ENCODE data around the gene IL20RB. TPM values are rescaled to one million over a fixed set of nuclear protein-coding genes. Genes with fewer than 3 reads are reported as not detected.

IL20RB gene
- total RNA-seq, 1 experiment from 2014 or later, result 4.2 TPM

DNA sequence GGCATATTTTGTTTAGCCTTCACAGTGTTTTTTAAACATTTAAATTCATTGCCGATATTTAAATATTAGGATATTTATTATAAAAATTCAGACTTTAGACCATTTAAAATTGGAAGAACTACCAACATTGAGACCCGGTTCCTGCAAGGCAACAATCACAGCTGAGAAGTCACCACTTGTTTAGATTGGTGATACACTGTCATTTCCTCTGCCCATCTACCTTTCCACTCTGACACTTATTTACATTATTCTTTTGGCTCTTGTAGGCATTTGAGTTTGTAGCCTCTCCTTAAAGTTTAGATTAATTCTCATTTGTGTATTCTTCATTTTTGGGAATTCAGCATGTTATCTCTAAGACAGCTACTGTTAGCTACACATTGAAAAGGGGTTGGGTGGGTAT is 10.3 kb upstream of the IL20RB start:
- no TSS peak for BruUV-seq (replicated peaks)
- H3K27me3 ChIP-seq (replicated peaks; ENCODE audit: insufficient read depth, low read depth, low read length, poor library complexity), result no peaks in the 10 kb centered on the region
- no peak for DNase-seq (ENCODE audit: low spot score)
- TF ChIP-seq, protein P1, sequence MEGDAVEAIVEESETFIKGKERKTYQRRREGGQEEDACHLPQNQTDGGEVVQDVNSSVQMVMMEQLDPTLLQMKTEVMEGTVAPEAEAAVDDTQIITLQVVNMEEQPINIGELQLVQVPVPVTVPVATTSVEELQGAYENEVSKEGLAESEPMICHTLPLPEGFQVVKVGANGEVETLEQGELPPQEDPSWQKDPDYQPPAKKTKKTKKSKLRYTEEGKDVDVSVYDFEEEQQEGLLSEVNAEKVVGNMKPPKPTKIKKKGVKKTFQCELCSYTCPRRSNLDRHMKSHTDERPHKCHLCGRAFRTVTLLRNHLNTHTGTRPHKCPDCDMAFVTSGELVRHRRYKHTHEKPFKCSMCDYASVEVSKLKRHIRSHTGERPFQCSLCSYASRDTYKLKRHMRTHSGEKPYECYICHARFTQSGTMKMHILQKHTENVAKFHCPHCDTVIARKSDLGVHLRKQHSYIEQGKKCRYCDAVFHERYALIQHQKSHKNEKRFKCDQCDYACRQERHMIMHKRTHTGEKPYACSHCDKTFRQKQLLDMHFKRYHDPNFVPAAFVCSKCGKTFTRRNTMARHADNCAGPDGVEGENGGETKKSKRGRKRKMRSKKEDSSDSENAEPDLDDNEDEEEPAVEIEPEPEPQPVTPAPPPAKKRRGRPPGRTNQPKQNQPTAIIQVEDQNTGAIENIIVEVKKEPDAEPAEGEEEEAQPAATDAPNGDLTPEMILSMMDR (conservative IDR thresholded peaks at IDR 0.05; ENCODE audit: low read depth, low read length), result no peak
- no peak for TF ChIP-seq EZH2 (IDR thresholded peaks at IDR 0.05; ENCODE audit: borderline replicate concordance, low read depth, low read length, poor library complexity, severe bottlenecking)
- H3K4me1 ChIP-seq (ENCODE audit: insufficient read depth, low read length, poor library complexity, severe bottlenecking), result peaks cover 57% of the 10 kb centered on the region
- intact Hi-C loops (cut with micrococcal nuclease; ENCODE audit: unreplicated experiment), result no loop called here
- ChIA-PET CTCF (no interaction called here), POLR2A (ENCODE audit: low non-redundant PET) (no interaction called here)
- H3K9me3 ChIP-seq (ENCODE audit: low read depth, low read length, poor library complexity, severe bottlenecking), result no peaks in the 10 kb centered on the region
- H3K36me3 ChIP-seq (ENCODE audit: insufficient read depth, low read length, poor library complexity, severe bottlenecking), result peaks cover 7% of the 10 kb centered on the region
- H3K4me3 ChIP-seq (ENCODE audit: low read depth, low read length, poor library complexity, severe bottlenecking), result no peak overlapping the region
- peak overlapping the region; percentile 46 for H3K27ac ChIP-seq (ENCODE audit: low read depth, low read length, poor library complexity, severe bottlenecking)

DNA sequence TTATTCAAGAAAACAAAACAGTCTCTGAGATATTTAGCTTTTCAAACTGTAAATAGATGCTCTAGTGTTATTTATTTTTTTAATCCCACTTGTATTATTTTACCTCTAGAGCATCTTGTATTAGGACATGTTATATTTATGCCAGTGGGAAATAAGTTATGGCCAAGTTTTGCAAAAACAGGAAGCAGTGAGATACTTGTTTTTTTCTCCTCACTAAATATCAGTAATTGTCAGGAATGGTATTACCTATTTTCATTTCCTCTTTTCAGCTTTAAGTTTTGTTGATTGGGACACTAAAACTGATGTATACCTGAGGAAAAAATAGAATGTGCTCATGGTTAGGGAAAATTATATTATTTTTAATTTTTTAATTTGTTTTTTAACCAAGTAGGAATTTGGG is 8.6 kb upstream of the IL20RB start:
- intact Hi-C loops (cut with micrococcal nuclease; ENCODE audit: unreplicated experiment), result no loop called here
- no peak overlapping the region for H3K4me3 ChIP-seq (ENCODE audit: low read depth, low read length, poor library complexity, severe bottlenecking)
- H3K27me3 ChIP-seq (replicated peaks; ENCODE audit: insufficient read depth, low read depth, low read length, poor library complexity), result no peaks in the 10 kb centered on the region
- H3K9me3 ChIP-seq (ENCODE audit: low read depth, low read length, poor library complexity, severe bottlenecking), result no peaks in the 10 kb centered on the region
- TF ChIP-seq, protein P1 (conservative IDR thresholded peaks at IDR 0.05; ENCODE audit: low read depth, low read length), result no peak
- no peak for TF ChIP-seq EZH2 (IDR thresholded peaks at IDR 0.05; ENCODE audit: borderline replicate concordance, low read depth, low read length, poor library complexity, severe bottlenecking)
- no peak for DNase-seq (ENCODE audit: low spot score)
- H3K27ac ChIP-seq (ENCODE audit: low read depth, low read length, poor library complexity, severe bottlenecking), result peak overlapping the region; percentile 8
- BruUV-seq (replicated peaks), result no TSS peak
- peaks cover 7% of the 10 kb centered on the region for H3K36me3 ChIP-seq (ENCODE audit: insufficient read depth, low read length, poor library complexity, severe bottlenecking)
- peaks cover 48% of the 10 kb centered on the region for H3K4me1 ChIP-seq (ENCODE audit: insufficient read depth, low read length, poor library complexity, severe bottlenecking)
- ChIA-PET CTCF (no interaction called here), POLR2A (ENCODE audit: low non-redundant PET) (no interaction called here)

DNA sequence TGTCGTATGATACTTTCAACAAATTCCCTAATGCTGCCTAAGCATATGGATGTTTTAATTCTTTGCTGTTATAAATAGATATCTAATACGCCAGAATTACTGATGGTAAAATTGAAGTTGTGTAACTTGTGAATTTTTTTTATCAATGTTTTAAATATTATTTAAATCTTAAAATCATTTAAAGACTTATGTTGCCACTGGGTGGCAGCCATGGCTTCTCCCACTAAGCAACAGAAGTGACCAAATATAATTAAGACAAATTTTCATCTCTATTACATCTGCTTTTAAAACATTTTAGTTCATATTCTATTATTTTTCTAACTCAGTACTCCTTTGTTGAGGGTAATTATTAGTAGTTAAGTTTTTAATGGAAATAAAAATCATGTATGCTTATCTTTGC is 8.1 kb upstream of the IL20RB start:
- CTCF ChIA-PET, result no interaction called here
- POLR2A ChIA-PET (ENCODE audit: low non-redundant PET), result no interaction called here
- no peak for DNase-seq (ENCODE audit: low spot score)
- BruUV-seq (replicated peaks), result no TSS peak
- H3K27me3 ChIP-seq (replicated peaks; ENCODE audit: insufficient read depth, low read depth, low read length, poor library complexity), result no peaks in the 10 kb centered on the region
- no peaks in the 10 kb centered on the region for H3K9me3 ChIP-seq (ENCODE audit: low read depth, low read length, poor library complexity, severe bottlenecking)
- H3K36me3 ChIP-seq (ENCODE audit: insufficient read depth, low read length, poor library complexity, severe bottlenecking), result peaks cover 7% of the 10 kb centered on the region
- H3K4me3 ChIP-seq (ENCODE audit: low read depth, low read length, poor library complexity, severe bottlenecking), result no peak overlapping the region
- no peak for TF ChIP-seq EZH2 (IDR thresholded peaks at IDR 0.05; ENCODE audit: borderline replicate concordance, low read depth, low read length, poor library complexity, severe bottlenecking)
- TF ChIP-seq, protein P1 (conservative IDR thresholded peaks at IDR 0.05; ENCODE audit: low read depth, low read length), result peak; percentile 52
- H3K4me1 ChIP-seq (ENCODE audit: insufficient read depth, low read length, poor library complexity, severe bottlenecking), result peaks cover 48% of the 10 kb centered on the region
- intact Hi-C loops (cut with micrococcal nuclease; ENCODE audit: unreplicated experiment), result no loop called here
- H3K27ac ChIP-seq (ENCODE audit: low read depth, low read length, poor library complexity, severe bottlenecking), result no peak overlapping the region

Data from A673 (cell line).